Stimulated activated CD8-positive, alpha-beta memory T cell treated with anti-CD3 and anti-CD28 coated beads, Interleukin-12 subunit alpha, Interleukin-12 subunit beta, amount 100 ng/mL, for 1 hour (primary cell): Measurements from ENCODE around the gene TPGS1.
"Not testable (repeated sequence)": the region's sequence is repeated elsewhere in the genome, so short reads cannot be mapped to it uniquely, and the experiment has no call there.

ENCODE experiments used
- DNase-seq: peaks from one replicate; pipeline ENCODE4 v3.0.0-alpha.2; 2020; ENCODE audit warnings: low read depth

The TPGS1 gene

DNA sequence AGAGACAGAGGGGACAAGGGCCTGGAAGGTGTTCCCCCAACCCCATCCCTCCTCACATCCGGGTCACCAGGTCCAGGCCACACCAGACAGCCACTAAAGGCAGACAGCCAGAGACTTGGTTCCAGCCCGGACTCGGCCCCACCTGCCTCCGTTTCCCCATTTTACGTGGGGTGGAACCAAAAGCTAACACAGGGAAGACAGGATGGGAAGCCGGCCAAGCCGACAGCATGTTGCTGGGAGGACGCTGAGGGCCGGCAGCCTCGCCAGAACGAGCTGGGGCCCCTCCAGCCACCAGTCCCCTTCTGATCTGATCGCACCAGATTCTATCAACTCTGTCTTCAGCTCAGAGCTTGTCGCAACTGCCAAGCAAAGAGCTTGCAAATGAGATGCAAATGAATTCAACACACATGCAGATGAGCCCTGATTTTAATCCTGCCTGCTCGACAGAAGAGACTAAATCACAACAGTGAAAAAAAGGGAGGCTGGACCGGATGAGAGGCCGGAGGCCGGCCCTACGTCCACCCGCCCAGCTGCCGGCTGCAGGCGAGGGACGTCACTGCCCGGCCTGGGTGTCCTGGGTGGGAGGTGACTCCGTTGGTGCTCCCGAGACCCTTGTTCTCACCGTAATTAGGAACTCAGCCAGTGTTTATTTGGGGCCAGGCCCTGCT lies 28.9 kb upstream of the TPGS1 start:
- DNase-seq: no peak

DNA sequence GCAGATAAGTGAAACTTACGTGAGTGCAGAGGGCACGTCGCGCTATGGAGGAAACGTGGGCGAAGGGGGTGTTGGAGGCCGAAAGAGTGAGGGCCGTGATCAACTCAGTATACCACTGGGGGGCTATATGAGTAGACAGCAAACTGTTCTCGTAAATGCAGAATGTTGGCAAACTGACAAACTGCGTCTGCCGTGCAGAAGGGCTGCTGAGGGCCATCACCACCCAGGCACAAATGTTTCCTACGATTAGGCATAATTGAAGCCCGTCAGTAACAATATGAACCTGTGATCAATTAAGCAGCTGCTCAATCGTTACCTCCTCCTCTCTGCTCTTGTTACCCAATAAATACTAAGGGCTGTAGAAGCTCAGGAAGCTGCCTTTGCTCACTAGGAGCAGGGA lies 28.3 kb upstream of the TPGS1 start:
- no peak for DNase-seq

DNA sequence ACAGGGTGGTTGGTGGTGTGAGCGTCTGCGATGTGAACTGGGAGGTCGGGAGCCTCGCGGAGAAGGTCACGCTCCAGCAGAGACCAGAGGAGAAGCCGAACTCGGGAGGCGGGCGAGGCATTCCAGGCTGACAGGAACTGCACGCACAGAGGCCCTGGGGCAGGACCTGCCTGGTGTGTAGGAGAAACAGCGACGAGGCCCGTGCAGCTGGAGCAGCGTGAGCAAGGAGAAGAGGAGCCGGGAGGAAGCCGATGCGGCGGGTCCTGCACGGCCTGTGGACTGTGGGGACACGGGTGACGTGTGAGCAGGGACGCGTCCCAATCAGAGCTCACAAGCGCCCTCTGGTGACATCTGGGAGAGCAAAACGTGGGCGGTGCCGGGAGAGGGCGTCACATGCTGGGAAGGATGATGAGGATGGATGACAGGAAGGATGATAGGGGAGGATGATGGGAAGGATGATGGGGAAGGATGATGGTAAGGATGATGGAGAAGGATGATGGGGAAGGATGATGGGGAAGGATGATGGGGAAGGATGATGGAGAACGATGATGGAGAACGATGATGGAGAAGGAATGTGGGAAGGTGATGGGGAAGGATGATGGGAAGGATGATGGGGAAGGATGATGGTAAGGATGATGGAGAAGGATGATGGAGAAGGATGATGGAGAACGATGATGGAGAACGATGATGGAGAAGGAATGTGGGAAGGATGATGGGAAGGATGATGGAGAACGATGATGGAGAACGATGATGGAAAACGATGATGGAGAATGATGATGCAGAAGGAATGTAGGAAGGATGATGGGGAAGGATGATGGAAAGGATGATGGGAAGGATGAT lies 27.1 kb upstream of the TPGS1 start:
- no peak for DNase-seq

DNA sequence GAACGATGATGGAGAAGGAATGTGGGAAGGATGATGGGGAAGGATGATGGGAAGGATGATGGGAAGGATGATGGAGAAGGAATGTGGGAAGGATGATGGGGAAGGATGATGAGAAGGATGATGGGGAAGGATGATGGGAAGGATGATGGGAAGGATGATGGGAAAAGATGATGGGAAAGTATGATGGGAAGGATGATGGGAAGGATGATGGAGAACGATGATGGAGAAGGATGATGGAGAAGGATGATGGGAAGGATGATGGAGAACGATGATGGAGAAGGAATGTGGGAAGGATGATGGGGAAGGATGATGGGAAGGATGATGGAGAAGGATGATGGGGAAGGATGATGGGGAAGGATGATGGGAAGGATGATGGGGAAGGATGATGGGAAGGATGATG lies 26.2 kb upstream of the TPGS1 start:
- DNase-seq: not testable (repeated sequence)

DNA sequence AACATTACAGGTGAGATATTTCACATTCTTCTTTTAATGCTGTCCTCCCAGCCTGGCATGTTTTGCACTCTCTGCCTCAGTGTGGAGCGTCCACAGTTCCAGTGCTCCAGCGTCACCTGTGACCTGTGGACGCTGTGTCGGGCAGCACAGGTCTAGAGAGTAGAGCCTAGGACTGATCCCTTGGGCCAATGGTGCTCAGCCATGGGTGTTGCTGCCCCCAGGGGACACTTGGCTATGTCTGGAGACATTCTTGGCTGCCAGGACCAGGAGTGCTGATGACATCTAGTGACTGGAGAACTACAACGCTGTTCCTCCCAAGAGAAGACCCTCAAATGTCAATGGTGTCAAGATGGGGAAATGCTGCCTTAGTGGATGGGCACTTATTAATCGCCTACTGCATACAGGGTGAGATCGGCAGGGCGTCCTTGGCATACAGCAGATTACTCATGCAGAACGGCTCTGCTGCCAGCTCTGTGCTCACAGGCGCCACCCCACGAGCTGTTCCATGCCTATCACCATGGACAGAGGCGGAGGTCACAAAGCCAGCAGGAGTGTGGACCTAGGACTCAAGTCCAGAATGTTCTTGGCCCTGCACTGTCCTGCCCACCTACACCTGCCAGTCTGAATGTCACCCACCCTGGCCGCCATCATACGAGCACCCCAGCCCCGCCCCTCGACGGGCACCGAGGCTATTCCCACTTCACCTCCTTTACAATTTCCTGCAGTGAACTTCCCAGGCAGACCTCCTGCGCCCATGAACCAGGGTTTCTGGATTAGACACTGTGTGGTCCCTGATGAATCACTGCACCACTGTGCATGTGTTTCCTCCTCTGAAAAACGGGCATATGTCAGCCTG lies 24.9 kb upstream of the TPGS1 start:
- no peak for DNase-seq

DNA sequence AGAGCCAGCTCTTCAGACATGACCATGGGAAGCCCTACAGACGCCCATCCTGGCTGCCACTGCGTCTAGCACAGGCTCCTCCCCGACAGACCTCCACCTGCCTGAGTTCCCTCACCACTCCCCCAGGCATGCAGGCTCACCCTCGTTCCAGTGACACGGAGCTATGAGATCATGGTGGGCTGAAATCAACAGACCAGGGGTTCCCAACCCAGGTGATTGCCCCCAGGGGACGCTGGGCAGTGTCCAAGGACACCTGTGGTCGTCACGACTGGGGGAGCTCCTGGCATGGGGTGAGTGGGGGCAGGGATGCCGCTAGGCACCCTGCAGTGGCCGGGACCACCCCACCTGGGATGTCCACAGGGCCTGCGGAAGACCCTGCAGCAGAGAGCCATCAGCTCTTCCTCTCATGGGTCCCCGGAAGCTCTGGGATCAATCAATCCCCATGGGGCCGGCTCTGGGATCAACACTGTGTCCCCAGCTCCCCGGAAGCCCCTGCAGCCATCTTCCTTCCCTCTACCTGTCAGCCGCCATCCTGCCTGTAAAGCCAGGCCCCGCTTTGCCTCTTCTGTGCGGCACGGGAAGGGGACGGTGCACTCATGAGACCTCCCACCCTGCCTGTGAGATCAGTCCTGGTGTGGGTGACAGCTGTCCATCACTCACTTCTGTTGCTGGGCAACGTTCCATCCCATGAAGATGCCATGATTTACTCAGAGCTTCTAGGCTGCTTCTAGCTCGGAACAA lies 23.8 kb upstream of the TPGS1 start:
- no peak for DNase-seq

DNA sequence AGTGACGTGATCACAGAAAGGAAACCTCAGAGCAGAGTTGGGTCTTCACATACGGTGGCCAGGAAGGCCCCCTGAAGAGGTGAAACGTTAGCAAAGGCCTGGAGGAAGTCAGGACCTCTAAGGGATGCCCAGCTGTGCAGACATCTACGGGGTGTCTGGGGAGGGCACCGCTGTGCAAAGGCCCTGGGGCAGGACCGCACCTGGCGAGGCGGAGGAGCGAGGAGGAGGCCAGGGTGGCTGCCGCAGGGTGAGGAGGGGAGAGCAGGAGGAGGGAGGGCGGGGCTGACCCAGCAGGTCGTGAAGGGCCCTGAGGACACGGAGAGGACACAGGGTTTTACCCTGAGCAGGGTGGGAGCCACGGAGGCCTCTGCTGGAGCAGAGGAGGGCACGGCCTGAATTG lies 22.8 kb upstream of the TPGS1 start:
- DNase-seq: no peak

DNA sequence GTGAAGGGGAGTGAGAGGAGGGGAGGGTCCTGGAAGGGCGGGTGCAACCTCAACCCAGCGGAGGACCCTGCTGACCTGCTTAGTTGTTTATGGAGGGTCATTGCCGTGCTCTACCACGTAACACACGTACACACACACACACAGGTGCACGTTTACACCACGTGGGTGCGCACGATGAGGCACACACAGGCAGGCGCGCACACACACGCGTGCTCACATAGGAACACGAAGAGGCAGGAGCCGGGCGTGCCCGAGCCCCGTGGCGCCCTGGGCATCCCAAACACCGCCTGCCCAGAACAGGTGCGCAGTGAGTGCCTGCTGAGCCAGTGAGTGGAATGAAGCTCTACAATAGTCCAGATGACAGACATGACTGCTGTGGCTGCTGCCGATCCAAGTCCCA lies 22.2 kb upstream of the TPGS1 start:
- no peak for DNase-seq

DNA sequence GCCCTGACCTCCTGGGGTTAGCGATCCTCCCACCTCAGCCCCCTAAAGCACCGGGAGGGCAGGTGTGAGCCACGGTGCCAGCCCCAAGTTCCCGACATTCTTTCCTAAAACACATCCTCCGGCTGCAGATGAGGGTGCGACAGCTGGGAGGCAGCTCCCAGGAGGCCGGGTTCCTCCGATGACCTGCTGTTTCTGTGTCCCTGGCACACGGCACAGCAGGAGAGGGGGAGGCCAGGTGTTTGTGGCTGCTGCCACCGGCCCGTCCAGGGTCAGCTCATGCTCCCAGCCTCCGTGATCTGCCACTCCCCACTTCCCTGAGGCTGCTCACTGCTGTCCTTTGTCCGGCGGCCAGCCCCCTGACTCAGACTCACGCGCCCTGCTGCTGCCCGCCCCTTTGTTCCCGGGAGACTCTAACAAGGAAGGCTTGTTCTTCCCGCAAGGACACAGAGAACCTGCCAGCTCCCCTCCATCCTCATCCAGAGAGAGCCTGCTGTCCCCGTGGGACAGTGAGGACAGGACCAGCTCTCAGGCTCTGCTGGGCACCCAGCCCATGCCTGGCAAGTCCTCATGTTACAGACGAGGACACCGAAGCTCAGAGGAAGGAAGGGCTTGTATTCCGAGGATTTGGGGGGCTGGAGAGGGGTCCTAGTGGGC lies 21.6 kb upstream of the TPGS1 start:
- no peak for DNase-seq

DNA sequence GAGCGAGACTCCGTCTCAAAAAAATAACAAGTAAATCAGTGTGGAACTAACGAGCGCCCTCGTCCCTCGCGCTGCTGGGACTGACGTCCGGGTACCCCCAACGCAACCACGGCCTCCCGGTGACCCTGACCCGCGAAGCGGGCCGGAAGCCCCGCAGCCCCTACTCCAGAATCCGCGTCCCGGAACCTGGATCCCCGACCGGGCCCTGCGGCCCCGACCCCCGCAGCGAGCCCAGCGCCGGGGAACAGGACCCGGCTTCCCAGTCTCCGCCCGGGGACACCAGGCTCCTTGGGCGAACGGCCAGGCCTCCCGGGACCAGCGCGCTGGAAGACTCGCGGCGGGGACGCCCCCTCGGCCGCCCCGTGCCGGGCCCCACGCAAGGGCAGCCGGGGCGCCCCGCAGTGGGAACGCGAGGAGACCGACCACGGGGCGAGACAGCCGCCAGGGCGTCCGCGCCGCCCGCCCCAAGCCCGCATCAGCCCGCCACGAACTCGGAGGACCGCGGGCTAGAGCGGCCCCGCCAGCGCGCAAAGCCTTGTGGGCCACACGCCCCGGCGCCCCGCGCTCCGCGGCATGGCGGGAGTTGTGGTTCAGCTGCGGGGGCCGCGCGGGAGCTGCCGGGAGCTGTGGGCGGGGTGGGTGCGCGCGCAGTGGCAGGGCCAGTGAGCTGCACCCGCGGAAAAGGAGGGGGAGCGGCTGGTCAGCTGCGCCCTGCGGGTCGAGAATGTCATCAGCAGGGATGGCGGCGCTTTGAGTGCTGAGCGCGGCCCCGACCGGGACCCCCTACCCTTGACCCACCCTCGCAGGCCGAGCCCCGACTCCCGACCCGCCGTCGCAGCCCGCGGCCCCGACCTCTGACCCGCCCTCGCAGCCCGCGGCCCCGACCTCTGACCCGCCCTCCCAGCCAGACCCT lies 18.5 kb upstream of the TPGS1 start:
- peak; percentile 90 for DNase-seq

DNA sequence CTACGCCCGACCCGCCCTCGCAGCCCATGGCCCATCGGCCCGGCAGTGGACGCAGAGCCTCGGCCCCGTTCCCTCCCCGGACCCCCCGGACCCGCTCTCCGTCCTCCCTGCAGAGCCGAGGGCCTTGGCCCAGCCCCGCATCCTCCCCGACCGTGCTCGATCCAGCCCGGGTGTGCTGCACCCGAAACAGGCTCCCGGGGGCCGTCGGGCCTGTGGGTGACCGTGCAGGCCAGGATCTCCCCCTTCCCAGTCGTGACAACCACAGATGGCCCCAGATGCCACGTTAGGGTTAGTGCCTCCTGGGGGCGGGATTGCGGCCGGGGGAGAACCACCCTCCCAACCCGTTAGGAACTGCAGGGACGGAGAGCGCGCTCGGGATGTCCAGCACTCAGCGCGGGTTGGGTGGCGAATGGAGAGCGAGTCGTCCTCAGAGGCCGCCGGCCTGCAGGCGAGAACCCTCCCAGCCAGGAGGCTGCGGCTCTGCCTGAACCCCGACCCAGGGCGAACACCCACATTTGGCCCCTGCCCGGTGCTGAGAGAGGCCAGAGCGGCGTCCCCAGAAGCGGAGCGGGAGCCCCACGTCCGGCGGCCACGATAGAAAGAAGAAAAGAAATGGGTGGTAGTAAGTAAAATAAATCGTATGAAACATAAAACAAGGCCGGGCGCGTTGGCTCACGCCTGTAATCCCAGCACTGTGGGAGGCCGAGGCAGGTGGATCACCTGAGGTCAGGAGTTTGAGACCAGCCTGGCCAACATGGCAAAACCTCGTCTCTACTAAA lies 17.7 kb upstream of the TPGS1 start:
- DNase-seq: no peak

DNA sequence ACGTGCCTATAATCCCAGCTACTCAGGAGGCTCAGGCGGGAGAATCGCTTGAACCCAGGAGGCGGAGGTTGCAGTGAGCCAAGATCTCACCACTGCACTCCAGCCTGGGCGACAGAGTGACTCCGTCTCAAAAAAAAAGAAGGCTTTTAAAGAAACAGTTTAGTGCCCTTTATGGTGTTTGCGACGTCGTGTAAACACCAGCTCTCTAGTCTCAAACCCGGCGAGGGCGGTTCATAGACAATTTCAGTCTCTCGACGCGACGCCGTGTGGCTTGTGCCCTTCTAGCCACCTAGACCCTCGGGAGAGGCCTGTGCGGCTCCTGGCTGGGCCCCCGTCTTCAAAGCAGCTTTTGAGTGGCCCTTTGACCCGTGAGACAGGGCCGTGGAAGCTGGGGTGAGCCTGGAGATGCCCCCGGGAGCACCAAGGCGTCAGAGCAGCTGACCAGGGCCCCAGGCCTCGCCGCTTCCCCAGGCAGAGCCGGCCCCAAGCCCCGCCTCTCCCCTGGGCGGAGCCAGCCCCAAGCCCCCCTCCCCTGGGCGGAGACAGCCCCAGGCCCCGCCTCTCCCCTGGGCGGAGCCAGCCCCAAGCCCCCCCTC lies 16.1 kb upstream of the TPGS1 start:
- DNase-seq: no peak

DNA sequence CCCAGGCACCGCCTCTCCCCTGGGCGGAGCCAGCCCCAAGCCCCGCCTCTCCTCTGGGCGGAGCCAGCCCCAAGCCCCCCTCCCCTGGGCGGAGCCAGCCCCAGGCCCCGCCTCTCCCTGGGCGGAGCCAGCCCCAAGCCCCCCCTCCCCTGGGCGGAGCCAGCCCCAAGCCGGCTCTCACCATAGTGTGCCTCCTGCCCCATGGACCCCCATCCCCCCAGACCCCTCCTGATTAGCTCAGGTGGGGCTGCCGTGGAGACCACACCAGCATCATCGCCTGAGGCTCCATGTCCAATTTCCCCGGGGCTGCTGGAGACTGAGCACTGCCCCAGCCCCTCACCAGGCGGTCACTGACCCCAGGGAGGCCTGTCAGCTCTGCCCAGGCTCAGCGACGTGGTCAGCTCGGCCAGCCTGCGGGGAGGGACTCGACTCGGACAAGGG lies 15.2 kb upstream of the TPGS1 start:
- no peak for DNase-seq

DNA sequence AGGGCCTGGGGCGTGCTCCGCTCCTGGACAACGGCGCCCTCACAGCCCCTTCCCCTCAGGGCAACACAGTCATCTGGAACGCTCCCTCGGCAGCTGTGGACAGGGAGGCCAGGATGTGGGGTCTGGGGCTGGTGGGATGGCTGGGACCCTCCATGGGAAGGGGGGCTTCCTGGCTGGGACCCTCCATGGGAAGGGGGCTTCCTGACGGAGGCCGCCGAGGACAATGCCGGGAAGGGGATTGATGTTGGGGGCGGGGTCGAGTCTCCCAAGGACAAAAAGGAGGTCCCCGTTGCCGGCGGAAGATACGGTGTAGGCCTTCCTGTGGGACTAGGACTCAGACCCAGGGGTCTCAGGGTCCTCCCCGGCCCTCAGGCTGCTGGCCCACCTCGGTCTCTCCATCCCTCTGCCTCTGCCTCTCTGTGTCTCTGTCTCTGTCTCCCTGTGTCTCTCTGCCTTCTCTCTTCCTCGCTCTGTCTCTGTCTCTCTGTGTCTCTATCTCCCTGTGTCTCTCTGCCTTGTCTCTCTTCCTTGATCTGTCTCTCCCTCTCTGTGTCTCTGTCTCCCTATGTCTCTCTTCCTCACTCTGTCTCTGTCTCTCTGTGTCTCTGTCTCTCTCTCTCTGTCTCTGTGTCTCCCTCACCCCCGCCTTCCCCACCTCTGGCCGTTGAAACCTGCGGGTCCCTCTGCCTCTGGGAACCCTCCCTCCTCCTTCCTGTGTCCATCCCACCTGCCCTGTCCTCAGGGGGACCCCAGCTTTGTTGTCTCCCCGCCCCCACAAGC lies 13.7 kb upstream of the TPGS1 start:
- no peak for DNase-seq

DNA sequence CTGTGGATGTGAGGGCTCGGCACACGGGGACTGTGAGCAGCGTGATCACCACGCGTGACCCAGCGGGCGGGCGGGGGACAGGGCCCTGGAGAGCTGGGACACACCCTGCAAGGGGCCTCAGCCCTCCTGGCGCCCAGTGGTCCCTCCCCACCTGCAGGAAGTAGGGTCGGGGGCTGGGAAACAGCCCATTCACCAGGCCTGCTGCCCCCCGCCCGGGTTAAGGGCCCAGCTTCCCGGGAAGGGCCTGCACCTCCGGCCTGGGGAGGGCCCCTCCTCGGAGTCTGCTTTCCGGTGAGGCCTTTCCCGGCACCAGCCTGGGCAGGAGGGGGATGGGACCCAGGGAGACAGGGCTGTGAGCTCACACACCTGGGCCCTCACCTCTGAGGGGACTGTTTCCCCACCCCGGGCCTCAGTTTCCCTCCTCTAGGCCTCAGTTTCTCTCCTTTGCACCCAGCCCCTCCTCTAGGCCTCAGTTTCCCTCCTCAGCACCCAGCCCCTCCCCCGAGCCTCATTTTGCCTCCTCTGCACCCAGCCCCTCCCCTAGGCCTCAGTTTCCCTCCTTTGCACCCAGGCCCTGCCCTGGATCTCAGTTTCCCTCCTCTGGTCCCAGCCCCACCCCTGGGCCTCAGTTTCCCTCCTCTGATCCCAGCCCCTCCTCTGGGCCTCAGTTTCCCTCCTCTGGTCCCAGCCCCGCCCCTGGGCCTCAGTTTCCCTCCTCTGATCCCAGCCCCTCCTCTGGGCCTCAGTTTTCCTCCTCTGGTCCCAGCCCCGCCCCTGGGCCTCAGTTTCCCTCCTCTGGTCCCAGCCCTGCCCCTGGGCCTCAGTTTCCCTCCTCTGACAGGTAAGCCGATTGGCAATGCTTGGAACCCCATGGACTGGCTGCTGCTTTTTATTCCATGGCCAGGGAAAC lies 12.9 kb upstream of the TPGS1 start:
- no peak for DNase-seq

DNA sequence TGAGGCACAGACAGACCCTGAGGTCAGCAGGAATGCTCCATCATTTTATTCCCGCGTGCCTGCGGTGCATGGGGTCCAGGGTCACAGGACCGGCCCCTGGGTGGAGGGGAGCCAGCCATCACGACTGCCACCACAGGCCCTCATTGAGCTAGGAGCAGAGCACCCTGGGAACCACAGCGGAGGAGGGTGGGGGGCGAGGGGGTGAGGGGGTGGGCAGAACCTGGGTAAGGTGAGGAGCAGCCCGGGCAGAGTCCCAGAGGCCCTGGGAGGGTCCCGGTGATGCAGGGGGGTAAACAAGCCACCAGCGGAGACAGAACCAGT lies 12.3 kb upstream of the TPGS1 start:
- DNase-seq: no peak

DNA sequence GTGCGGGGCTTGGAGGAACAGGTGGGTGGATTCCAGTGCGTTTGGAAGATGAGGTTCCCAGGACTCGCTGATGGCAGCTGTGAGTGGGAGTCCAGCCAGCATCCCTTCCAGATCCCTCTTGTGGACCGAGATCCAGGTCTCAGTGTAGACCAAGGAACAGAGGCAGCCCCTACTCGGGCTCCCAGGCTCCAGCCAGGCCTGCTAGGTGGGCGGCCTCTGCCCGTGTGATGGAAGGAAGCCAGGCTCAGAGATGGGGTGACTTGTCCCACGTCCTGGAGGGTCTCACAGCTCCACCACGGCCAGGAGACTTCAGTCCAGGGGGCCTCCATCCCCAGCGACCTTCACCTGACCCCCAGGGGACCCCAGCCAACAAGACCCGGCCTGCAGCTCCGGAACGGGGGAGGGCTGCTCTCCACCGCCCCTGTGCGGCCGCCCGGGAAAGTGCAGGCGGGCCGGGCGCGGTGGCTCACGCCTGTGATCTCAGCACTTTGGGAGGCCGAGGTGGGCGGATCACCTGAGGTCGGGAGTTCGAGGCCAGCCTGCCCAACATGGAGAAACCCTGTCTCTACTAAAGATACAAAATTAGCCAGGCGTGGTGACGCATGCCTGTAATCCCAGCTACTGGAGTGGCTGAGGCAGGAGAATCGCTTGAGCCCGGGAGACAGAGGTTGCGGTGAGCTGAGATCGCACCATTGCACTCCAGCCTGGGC lies 11.7 kb upstream of the TPGS1 start:
- no peak for DNase-seq
